GM21723 (cell line): ENCODE results near the gene ROBO3.

Experiments used
- ATAC-seq: cut with Tn5 transposase; IDR thresholded peaks from one replicate; pipeline ENCODE4 v1.9.1; 2021; ENCODE audit warnings: mild to moderate bottlenecking, moderate library complexity; ENCODE audit not compliant: unreplicated experiment

ROBO3 gene

GRCh38 chr11:124919898-124920297 is 54.7 kb downstream of the ROBO3 start:
- ATAC-seq: no peak

- ATAC-seq: no peak
Measured at GRCh38 chr11:124920356-124920755, 55.1 kb downstream of the ROBO3 start.

GRCh38 chr11:124920870-124921609 is 55.8 kb downstream of the ROBO3 start:
- ATAC-seq: peak; percentile 76

- no peak for ATAC-seq
Measured at GRCh38 chr11:124922831-124923230, 57.6 kb downstream of the ROBO3 start.

- no peak for ATAC-seq
Measured at GRCh38 chr11:124923296-124923695, 58.1 kb downstream of the ROBO3 start.

- no peak for ATAC-seq
Measured at GRCh38 chr11:124928942-124929665, 63.9 kb downstream of the ROBO3 start.

- ATAC-seq: peak; percentile 94
Measured at GRCh38 chr11:124930799-124931198, 65.6 kb downstream of the ROBO3 start.
